Neural cell (in vitro differentiated cells): ENCODE results near the gene TMEM245. TPM values are rescaled to one million over a fixed set of nuclear protein-coding genes. Genes with fewer than 3 reads are reported as not detected.

Experiments
- H2AFZ ChIP-seq: fragments of 200-600, 300-800 bp; sonication (generic), shearing (Covaris generic); 2 replicates; pipeline ENCODE4 v1.6.0; 2014; ENCODE audit warnings: low read depth, mild to moderate bottlenecking, antibody characterized with exemption, low read length, moderate library complexity
- H3F3A ChIP-seq: fragments of 200-600 bp; shearing (Covaris generic); 2 replicates; pipeline ENCODE4 v1.6.1; 2016; ENCODE audit warnings: mild to moderate bottlenecking, moderate library complexity, mixed read lengths, antibody characterized with exemption, low read length; ENCODE audit not compliant: insufficient read depth, poor library complexity, severe bottlenecking
- H3K27ac ChIP-seq: fragments of 200-600, 300-800 bp; sonication (generic), shearing (Covaris generic); 2 replicates; pipeline ENCODE4 v1.5.1; 2014; ENCODE audit warnings: mild to moderate bottlenecking, low read length, moderate library complexity
- H3K27me3 ChIP-seq: fragments of 300-800, 200-600 bp; sonication (generic), shearing (Covaris generic); 2 replicates; pipeline ENCODE4 v1.6.0; 2014; ENCODE audit warnings: mild to moderate bottlenecking, low read depth, low read length, moderate library complexity; ENCODE audit not compliant: insufficient read depth
- H3K36me3 ChIP-seq: fragments of 300-800, 200-600 bp; sonication (generic), shearing (Covaris generic); 2 replicates; pipeline ENCODE4 v1.5.1; 2014; ENCODE audit warnings: mild to moderate bottlenecking, antibody characterized with exemption, low read length, moderate library complexity; ENCODE audit not compliant: insufficient read depth
- H3K4me2 ChIP-seq: fragments of 300-800, 200-600 bp; sonication (generic), shearing (Covaris generic); 2 replicates; pipeline ENCODE4 v1.6.0; 2014; ENCODE audit warnings: mild to moderate bottlenecking, low read length
- H3K4me3 ChIP-seq: fragments of 300-800, 200-600 bp; sonication (generic), shearing (Covaris generic); 2 replicates; pipeline ENCODE4 v1.5.1; 2014; ENCODE audit warnings: mild to moderate bottlenecking, low read length, moderate library complexity
- H3K79me2 ChIP-seq: fragments of 200-600 bp; shearing (Covaris generic); replicated peaks from 2 replicates; pipeline ENCODE4 v1.6.0; 2014; ENCODE audit warnings: mild to moderate bottlenecking, low read length, moderate library complexity; ENCODE audit not compliant: insufficient read depth
- H3K9ac ChIP-seq: fragments of 300-800, 200-600 bp; sonication (generic), shearing (Covaris generic); 2 replicates; pipeline ENCODE4 v1.6.1; 2016; ENCODE audit warnings: mild to moderate bottlenecking, low read length, mixed read lengths
- H3K9me2 ChIP-seq: fragments of 200-600 bp; shearing (Covaris generic); 2 replicates; pipeline ENCODE4 v1.6.1; 2016; ENCODE audit warnings: mild to moderate bottlenecking, low read length, mixed read lengths; ENCODE audit not compliant: insufficient read depth
- H3K9me3 ChIP-seq: fragments of 200-600, 300-800 bp; sonication (generic), shearing (Covaris generic); 2 replicates; pipeline ENCODE4 v1.6.1; 2016; ENCODE audit warnings: mild to moderate bottlenecking, mixed run types, low read length, moderate library complexity, mixed read lengths
- H4K20me1 ChIP-seq: fragments of 200-600 bp; shearing (Covaris generic); 2 replicates; pipeline ENCODE4 v1.6.1; 2016; ENCODE audit warnings: mild to moderate bottlenecking, mixed run types; ENCODE audit not compliant: insufficient read depth
- CTCF ChIP-seq: fragments of 450-650 bp; IDR thresholded peaks from 2 replicates; pipeline ENCODE4 v1.5.1; 2014; ENCODE audit warnings: antibody characterized with exemption, mild to moderate bottlenecking, moderate library complexity; ENCODE audit not compliant: poor library complexity, severe bottlenecking
- EP300 ChIP-seq: fragments of 450-650 bp; conservative IDR thresholded peaks from 2 replicates; pipeline ENCODE4 v1.6.1; 2014; ENCODE audit warnings: antibody characterized with exemption, mild to moderate bottlenecking, moderate library complexity; ENCODE audit not compliant: poor library complexity, severe bottlenecking
- EZH2 ChIP-seq: fragments of 200-600, 300-800 bp; shearing (Covaris generic), sonication (generic); IDR thresholded peaks from 2 replicates; pipeline ENCODE4 v1.6.1; 2014; ENCODE audit warnings: antibody characterized with exemption, low read length, borderline replicate concordance, mild to moderate bottlenecking; ENCODE audit not compliant: insufficient read depth, poor library complexity, severe bottlenecking
- MXI1 ChIP-seq: fragments of 450-650 bp; conservative IDR thresholded peaks from 2 replicates; pipeline ENCODE4 v1.6.1; 2014; ENCODE audit warnings: antibody characterized with exemption, mild to moderate bottlenecking; ENCODE audit not compliant: poor library complexity, severe bottlenecking
- POLR2AphosphoS5 ChIP-seq: IDR thresholded peaks from 2 replicates; pipeline ENCODE4 v1.6.1; 2012
- RAD21 ChIP-seq: fragments of 450-650 bp; conservative IDR thresholded peaks from 2 replicates; pipeline ENCODE4 v1.6.1; 2014; ENCODE audit warnings: antibody characterized with exemption, mild to moderate bottlenecking, moderate library complexity
- REST ChIP-seq: IDR thresholded peaks from 2 replicates; pipeline ENCODE4 v1.6.1; 2012; ENCODE audit warnings: borderline replicate concordance
- SMC3 ChIP-seq: fragments of 450-650 bp; conservative IDR thresholded peaks from 2 replicates; pipeline ENCODE4 v1.6.1; 2014; ENCODE audit warnings: antibody characterized with exemption, mild to moderate bottlenecking, moderate library complexity; ENCODE audit not compliant: poor library complexity
- TAF1 ChIP-seq: IDR thresholded peaks from 2 replicates; pipeline ENCODE4 v1.6.1; 2012; ENCODE audit warnings: low read depth
- polyA plus RNA-seq: library from polyadenylated mRNA; depleted of rRNA; stranded (reverse); fragments of >200 nt; gene quantifications from 2 replicates; pipeline ENCODE4 v1.2.3, GENCODE V29; 2014

TMEM245 gene
- polyA plus RNA-seq, 1 donor from 2014 or later, result 32.1 TPM

- no peak overlapping the region for H3K27ac ChIP-seq
- H3K36me3 ChIP-seq, result peaks cover 7% of the 10 kb centered on the region
Observed at GRCh38 chr9:109047259-109047658, 72.5 kb downstream of the TMEM245 start.

GRCh38 chr9:109046346-109046745 lies 73.4 kb downstream of the TMEM245 start:
- no peaks in the 10 kb centered on the region for H3K79me2 ChIP-seq
- no peak overlapping the region for H2AFZ ChIP-seq
- H3K9me3 ChIP-seq, result no peaks in the 10 kb centered on the region
- no peaks in the 10 kb centered on the region for H4K20me1 ChIP-seq
- no peak overlapping the region for H3K27ac ChIP-seq
- H3K36me3 ChIP-seq, result peaks cover 7% of the 10 kb centered on the region
- H3K9ac ChIP-seq, result no peak overlapping the region
- H3K27me3 ChIP-seq, result no peaks in the 10 kb centered on the region
- no peak overlapping the region for H3K4me3 ChIP-seq
- no peaks in the 10 kb centered on the region for H3K9me2 ChIP-seq
- no peak overlapping the region for H3K4me2 ChIP-seq
- H3F3A ChIP-seq, result no peaks in the 10 kb centered on the region
- TF ChIP-seq TAF1, result no peak
- no peak for TF ChIP-seq CTCF
- TF ChIP-seq EP300, result no peak
- TF ChIP-seq MXI1, result no peak
- TF ChIP-seq SMC3, result no peak
- TF ChIP-seq RAD21, result no peak
- TF ChIP-seq REST, result no peak

More at GRCh38 chr9:109047259-109047658, 72.5 kb downstream of the TMEM245 start:
- H2AFZ ChIP-seq, result no peak overlapping the region
- no peaks in the 10 kb centered on the region for H3K9me2 ChIP-seq
- no peaks in the 10 kb centered on the region for H3F3A ChIP-seq
- H3K4me3 ChIP-seq, result no peak overlapping the region
- no peaks in the 10 kb centered on the region for H4K20me1 ChIP-seq
- H3K9me3 ChIP-seq, result no peaks in the 10 kb centered on the region
- no peak overlapping the region for H3K9ac ChIP-seq
- H3K4me2 ChIP-seq, result no peak overlapping the region
- no peaks in the 10 kb centered on the region for H3K27me3 ChIP-seq
- H3K79me2 ChIP-seq, result no peaks in the 10 kb centered on the region
- TF ChIP-seq EP300 (no peak), TAF1 (no peak), SMC3 (no peak), POLR2AphosphoS5 (no peak), RAD21 (no peak), REST (no peak), CTCF (no peak), EZH2 (no peak), MXI1 (no peak)
